Esophagus squamous epithelium (tissue), 5 donors: ENCODE results near the gene COL24A1. TPM values are rescaled to one million over a fixed set of nuclear protein-coding genes. Genes with fewer than 3 reads are reported as not detected.
"Not testable (repeated sequence)": the region's sequence is repeated elsewhere in the genome, so short reads cannot be mapped to it uniquely, and the experiment has no call there.

Experiments used
- DNase-seq: peaks from one replicate; lab custom pipeline; 2025; lab: John Stamatoyannopoulos, UW
- H3K27ac ChIP-seq, 4 donors: fragments of 200-600 bp; sonication (generic); one replicate each; pipeline ENCODE4 v1.5.1; 2016 to 2019; ENCODE audit warnings: mild to moderate bottlenecking in 1 of 4
- H3K27me3 ChIP-seq, 4 donors: fragments of 200-600 bp; sonication (generic); 1 replicate in 3 of 4; 2 replicates in 1 of 4; pipeline versions ENCODE4 v1.5.1 to v1.6.0; 2017 to 2021; ENCODE audit warnings: antibody characterized with exemption in 1 of 4
- H3K36me3 ChIP-seq, 3 donors: fragments of 200-600 bp; sonication (generic); one replicate each; pipeline ENCODE4 v1.5.1; 2016 to 2019
- H3K4me1 ChIP-seq, 3 donors: fragments of 200-600 bp; sonication (generic); one replicate each; pipeline ENCODE4 v1.5.1; 2017 to 2019
- H3K4me3 ChIP-seq, 4 donors: fragments of 200-600 bp; sonication (generic); 1 replicate in 3 of 4; 2 replicates in 1 of 4; pipeline ENCODE4 v1.5.1; 2016 to 2019; ENCODE audit warnings: mild to moderate bottlenecking in 2 of 4, moderate library complexity in 1 of 4
- H3K9me3 ChIP-seq, 3 donors: fragments of 200-600 bp; sonication (generic); one replicate each; pipeline ENCODE4 v1.5.1; 2016 to 2019
- POLR2A ChIP-seq, 4 donors: fragments of 450-650 bp; IDR thresholded peaks; one replicate each; pipeline ENCODE4 v1.6.1; 2017; ENCODE audit warnings: antibody characterized with exemption in 4 of 4, mild to moderate bottlenecking in 4 of 4, moderate library complexity in 3 of 4
- WGBS, 2 donors: methylation state at CpG; one replicate each; pipeline ENCODE4 v1.1.5; 2018; 5-methylcytosine and 5-hydroxymethylcytosine counted together
- intact Hi-C: fragments of 100-400 bp; cut with DNase I; formaldehyde crosslinking; loops from one replicate; pipeline ENCODE4 v1.15.0; 2022
- total RNA-seq, 4 donors: library from RNA; depleted of rRNA; stranded (reverse); fragments of >200 nt; gene quantifications; one replicate each; pipeline ENCODE4 v1.1.0, GENCODE V29; 2016
- TF ChIP-seq, protein P1 (sequence below), 6 experiments: fragments of 450-650 bp in 4 of 6; fragments of 200-600 bp in 2 of 6; sonication (generic) in 2 of 6; IDR thresholded peaks; one replicate each; pipeline ENCODE4 v1.5.1; 2016 to 2019; ENCODE audit warnings: antibody characterized with exemption in 6 of 6, mild to moderate bottlenecking in 4 of 6, moderate library complexity in 4 of 6
- donor health status: DM: yes; HTN: yes; CAD: no.

The COL24A1 gene
- total RNA-seq, 4 donors from 2014 or later: 0.15 to 0.38 TPM; not detected in 2

DNA sequence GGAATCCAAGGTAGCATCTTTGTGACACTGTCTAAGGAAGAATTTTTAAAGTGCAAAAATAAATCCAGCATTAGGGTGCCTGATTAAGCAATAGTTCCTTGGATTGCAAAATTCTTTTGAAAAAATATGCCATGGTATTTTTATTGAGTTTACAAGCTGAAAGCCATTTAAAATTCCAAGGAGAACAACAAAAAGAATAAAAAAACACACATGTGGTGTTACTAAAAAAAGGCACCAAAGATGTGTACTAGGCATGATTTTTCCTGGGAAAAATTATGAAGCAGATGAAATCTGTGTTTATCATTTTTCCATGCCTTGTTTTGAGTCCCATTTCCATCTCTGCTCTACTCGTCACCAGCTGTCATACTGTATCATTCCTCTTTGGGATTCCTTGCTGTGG, 291.4 kb downstream of the COL24A1 start:
- intact Hi-C loops: no loop called here
- TF ChIP-seq, protein P1, sequence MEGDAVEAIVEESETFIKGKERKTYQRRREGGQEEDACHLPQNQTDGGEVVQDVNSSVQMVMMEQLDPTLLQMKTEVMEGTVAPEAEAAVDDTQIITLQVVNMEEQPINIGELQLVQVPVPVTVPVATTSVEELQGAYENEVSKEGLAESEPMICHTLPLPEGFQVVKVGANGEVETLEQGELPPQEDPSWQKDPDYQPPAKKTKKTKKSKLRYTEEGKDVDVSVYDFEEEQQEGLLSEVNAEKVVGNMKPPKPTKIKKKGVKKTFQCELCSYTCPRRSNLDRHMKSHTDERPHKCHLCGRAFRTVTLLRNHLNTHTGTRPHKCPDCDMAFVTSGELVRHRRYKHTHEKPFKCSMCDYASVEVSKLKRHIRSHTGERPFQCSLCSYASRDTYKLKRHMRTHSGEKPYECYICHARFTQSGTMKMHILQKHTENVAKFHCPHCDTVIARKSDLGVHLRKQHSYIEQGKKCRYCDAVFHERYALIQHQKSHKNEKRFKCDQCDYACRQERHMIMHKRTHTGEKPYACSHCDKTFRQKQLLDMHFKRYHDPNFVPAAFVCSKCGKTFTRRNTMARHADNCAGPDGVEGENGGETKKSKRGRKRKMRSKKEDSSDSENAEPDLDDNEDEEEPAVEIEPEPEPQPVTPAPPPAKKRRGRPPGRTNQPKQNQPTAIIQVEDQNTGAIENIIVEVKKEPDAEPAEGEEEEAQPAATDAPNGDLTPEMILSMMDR (IDR thresholded peaks at IDR 0.05): no peak
- no peak for TF ChIP-seq POLR2A (IDR thresholded peaks at IDR 0.05)
- Histone ChIP-seq H3K4me1 (no peaks in the 10 kb centered on the region), H3K4me3 (no peak overlapping the region), H3K9me3 (no peaks in the 10 kb centered on the region), H3K27me3 (no peaks in the 10 kb centered on the region), H3K36me3 (no peaks in the 10 kb centered on the region), H3K27ac (no peak overlapping the region)
- no peak for DNase-seq
- 39 to 59% methylated on average over 1 of the region's 1 CpG for WGBS, 2 donors

DNA sequence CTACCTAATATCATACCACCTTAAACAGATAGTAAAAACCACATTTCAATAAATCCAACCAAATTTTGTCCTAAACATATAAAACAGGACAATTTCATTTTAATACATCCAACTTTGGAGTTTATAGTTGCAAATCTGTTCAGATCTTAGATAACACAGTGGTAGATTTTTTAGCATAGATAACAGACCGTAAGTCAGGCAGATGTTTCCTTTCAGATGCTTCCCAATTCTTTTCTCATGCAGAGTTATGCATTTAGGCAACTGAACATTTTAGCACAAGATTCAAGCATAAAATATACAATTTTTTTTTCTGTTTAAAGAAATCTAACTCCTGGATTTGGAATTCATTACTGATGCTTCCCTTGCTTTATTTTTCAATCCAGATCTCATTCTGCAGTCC, 291.8 kb downstream of the COL24A1 start:
- Histone ChIP-seq H3K4me1 (no peaks in the 10 kb centered on the region), H3K36me3 (no peaks in the 10 kb centered on the region), H3K4me3 (no peak overlapping the region), H3K27me3 (no peaks in the 10 kb centered on the region), H3K9me3 (no peaks in the 10 kb centered on the region), H3K27ac (no peak overlapping the region)
- DNase-seq: no peak
- 59 to 81% methylated on average over 1 of the region's 1 CpG for WGBS, 2 donors
- no peak for TF ChIP-seq POLR2A (IDR thresholded peaks at IDR 0.05)
- TF ChIP-seq, protein P1 (IDR thresholded peaks at IDR 0.05): no peak
- intact Hi-C loops: no loop called here

DNA sequence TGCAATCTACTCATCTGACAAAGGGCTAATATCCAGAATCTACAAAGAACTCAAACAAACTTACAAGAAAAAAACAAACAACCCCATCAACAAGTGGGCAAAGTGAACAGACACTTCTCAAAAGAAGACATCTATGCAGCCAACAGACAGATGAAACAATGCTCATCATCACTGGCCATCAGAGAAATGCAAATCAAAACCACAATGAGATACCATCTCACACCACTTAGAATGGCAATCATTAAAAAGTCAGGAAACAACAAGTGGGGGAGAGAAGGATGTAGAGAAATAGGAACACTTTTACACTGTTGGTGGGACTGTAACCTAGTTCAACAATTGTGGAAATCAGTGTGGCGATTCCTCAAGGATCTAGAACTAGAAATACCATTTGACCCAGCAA, 292.9 kb downstream of the COL24A1 start:
- WGBS, 2 donors: 91 to 93% methylated on average over 1 of the region's 1 CpG

DNA sequence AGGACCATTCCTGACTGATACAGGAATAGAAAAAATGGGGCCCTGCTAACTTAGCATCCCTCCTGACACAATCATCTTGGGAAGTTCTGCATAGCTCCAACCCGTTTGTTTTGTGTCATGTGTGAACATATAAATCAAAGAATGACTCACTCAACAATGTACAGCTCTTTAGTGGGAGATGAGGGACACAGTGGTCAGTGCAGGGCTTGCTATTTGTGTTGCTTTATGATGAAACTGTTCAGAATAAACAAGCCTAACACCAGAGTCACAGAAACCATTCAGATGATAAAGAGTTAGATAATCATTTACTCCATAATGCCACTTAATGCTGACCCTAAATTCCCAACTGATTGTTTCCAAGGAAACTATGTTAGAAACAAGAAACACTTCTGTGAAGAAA, 294.1 kb downstream of the COL24A1 start:
- H3K4me3 ChIP-seq: no peak overlapping the region
- WGBS, 2 donors: 11 to 13% methylated on average over 1 of the region's 1 CpG
- intact Hi-C loops: no loop called here

More for the DNA sequence above, 292.9 kb downstream of the COL24A1 start:
- H3K4me3 ChIP-seq, intact Hi-C loops, H3K27me3 ChIP-seq, H3K4me1 ChIP-seq, H3K9me3 ChIP-seq, H3K36me3 ChIP-seq, DNase-seq, H3K27ac ChIP-seq: not testable (repeated sequence)

DNA sequence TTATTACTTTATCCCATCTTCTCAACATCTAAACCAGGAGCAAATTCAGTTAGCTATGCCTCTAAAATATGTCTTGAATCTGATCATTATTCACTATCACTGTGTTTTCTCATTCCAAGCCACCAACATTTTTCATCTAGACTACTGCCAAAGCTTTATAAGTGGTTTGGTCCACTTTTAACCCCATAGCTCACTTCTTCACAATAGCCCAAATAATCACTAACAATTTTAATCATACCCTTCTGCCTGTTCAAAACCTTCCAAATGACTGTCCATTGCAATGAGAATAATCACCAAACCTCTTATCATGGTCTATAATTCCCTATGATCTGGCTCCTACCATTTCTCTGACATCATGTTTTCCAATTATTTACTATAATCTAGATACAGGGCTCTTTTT, 298.6 kb downstream of the COL24A1 start:
- intact Hi-C loops: no loop called here
- TF ChIP-seq POLR2A (IDR thresholded peaks at IDR 0.05): no peak
- TF ChIP-seq, protein P1 (IDR thresholded peaks at IDR 0.05): no peak
- DNase-seq: no peak
- Histone ChIP-seq H3K27me3 (no peaks in the 10 kb centered on the region), H3K4me3 (no peak overlapping the region), H3K27ac (no peak overlapping the region), H3K9me3 (no peaks in the 10 kb centered on the region), H3K4me1 (no peaks in the 10 kb centered on the region), H3K36me3 (no peaks in the 10 kb centered on the region)

More for the DNA sequence above, 294.1 kb downstream of the COL24A1 start:
- Histone ChIP-seq H3K27me3 (no peaks in the 10 kb centered on the region), H3K4me1 (no peaks in the 10 kb centered on the region), H3K36me3 (no peaks in the 10 kb centered on the region), H3K9me3 (no peaks in the 10 kb centered on the region), H3K27ac (no peak overlapping the region)
- no peak for DNase-seq
- TF ChIP-seq POLR2A (IDR thresholded peaks at IDR 0.05): no peak
- TF ChIP-seq, protein P1 (IDR thresholded peaks at IDR 0.05): no peak

DNA sequence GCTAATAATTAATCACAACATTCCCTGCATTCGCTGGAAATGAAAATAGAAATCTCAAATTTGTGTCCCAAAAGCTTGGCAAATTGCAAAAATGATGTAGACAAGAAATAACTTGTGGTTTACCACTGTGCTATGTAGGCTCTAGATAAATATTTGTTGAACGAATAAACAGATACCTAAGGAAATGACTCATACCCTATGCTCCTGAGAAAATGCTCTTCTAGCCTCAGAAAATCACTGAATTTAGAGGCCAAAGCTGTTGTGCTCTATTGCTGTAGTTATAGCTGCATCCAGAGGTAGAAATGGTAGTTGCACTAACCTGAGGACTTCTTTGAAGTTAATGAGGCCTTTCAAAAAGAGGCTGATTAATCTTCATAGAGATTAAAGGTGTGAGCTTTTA, 306.3 kb downstream of the COL24A1 start:
- intact Hi-C loops: no loop called here
- H3K36me3 ChIP-seq: no peaks in the 10 kb centered on the region
- peaks cover 0 to 7% (median 0%) of the 10 kb centered on the region in 3 donors for H3K4me1 ChIP-seq
- no peaks in the 10 kb centered on the region for H3K27me3 ChIP-seq
- H3K4me3 ChIP-seq: no peak overlapping the region
- no peak for DNase-seq
- TF ChIP-seq, protein P1 (IDR thresholded peaks at IDR 0.05): no peak
- no peak for TF ChIP-seq POLR2A (IDR thresholded peaks at IDR 0.05)
- 22 to 26% methylated on average over 2 of the region's 2 CpGs for WGBS, 2 donors
- no peak overlapping the region for H3K27ac ChIP-seq
- H3K9me3 ChIP-seq: no peaks in the 10 kb centered on the region
